Fibroblast of the conjunctiva (primary cell): Measurements from ENCODE around the gene ELOVL3.
"Not testable (repeated sequence)": the region's sequence is repeated elsewhere in the genome, so short reads cannot be mapped to it uniquely, and the experiment has no call there.

Source experiments
- DNase-seq: peaks from one replicate; pipeline ENCODE4 v3.0.0-alpha.2; 2010; ENCODE audit warnings: low read depth

The ELOVL3 gene

DNA sequence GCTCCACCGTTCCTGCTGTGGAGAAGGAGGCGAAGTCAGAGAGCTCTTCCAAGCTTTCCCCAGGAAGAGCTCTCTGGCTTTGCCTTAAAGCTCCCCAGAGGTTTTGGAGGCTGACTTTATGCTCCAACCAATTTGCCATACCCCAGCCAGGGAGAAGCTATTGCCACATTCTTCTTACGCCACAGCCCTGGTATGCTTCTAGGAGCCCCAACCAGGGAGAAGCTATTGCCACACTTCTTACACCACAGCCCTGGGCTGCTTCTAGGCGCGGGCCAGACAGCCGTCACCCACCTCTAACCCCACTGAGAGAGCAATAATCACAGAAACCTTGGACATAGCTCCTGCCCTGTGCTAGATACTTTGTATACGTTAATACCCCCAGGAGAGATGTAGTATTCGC, 951 bp downstream of the ELOVL3 start:
- peak; percentile 43 for DNase-seq

DNA sequence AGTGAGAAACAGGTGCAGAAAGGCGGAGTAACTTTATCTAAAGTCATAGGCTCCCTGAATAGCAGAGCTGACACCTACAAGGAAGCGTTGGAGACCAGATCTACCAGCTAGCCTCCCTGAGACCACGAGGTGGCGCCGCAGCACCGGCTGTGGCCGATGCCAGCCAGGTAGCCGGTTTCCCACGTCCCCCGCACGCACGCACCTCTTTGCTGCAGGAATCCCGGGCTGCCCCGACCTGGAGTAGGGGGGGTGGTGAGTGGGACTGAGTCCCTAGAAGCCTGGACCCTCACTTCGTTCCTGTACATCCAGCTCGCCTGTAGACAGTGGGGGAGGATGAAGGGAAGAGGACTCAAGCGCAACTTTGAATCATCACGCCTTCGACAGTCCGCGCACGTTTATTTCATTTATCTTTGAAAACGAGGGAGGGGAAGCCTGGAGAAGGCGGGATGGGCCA, 3.7 kb downstream of the ELOVL3 start:
- peak; percentile 50 for DNase-seq

DNA sequence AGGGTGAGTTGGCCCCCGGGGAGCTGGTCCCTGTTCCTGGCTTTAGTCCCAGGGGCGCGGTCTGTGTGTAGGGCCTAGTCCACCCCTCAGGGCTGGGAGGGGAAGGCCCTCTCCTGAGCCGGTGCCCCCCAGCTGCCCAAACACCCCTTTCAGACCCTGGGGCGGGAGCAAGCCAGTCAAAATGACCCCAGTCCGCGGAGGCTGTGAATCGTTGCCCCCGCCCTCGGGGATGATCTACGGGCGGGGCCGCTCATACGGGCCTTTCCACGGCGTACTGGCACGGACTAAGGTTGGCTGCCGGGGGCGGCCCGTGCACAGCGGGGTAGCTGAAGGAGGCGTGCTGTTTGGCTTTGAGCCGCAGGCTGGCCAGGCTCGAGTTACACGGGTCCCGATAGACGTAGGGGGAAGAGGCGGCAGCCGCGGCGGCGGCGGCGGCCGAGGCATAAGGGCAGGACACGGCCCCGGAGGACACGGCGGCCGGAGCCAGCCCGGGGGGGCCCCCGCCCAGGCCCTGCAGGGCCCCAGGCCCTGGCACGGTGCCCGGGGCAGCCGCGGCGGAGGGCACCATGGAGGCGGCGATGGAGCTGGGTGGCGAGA, 4.3 kb downstream of the ELOVL3 start:
- peak; percentile 55 for DNase-seq

DNA sequence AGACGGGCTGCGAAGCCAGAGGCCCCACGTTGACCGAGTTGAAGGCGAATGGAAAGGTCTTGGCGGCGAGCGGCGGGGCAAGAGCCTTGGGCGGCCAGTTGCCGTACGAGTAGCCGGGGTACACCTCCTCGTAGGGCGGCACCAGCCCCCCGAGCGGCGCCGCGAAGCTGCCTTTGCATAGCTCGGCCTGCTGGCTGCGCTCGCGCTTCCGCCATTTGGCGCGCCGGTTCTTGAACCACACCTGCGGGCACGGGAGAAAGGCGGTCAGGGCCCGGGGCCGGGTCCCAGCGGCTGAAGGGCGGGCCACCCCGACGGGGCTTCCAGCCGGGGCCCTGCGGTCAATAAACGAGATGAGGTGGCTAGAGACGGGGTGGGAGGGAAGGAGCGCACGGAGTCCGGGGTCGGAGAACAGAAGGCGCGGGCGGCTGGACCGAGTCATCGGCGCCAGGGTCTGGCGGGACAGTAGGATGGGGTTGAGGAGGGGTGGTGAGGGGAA, 4.8 kb downstream of the ELOVL3 start:
- no peak for DNase-seq

DNA sequence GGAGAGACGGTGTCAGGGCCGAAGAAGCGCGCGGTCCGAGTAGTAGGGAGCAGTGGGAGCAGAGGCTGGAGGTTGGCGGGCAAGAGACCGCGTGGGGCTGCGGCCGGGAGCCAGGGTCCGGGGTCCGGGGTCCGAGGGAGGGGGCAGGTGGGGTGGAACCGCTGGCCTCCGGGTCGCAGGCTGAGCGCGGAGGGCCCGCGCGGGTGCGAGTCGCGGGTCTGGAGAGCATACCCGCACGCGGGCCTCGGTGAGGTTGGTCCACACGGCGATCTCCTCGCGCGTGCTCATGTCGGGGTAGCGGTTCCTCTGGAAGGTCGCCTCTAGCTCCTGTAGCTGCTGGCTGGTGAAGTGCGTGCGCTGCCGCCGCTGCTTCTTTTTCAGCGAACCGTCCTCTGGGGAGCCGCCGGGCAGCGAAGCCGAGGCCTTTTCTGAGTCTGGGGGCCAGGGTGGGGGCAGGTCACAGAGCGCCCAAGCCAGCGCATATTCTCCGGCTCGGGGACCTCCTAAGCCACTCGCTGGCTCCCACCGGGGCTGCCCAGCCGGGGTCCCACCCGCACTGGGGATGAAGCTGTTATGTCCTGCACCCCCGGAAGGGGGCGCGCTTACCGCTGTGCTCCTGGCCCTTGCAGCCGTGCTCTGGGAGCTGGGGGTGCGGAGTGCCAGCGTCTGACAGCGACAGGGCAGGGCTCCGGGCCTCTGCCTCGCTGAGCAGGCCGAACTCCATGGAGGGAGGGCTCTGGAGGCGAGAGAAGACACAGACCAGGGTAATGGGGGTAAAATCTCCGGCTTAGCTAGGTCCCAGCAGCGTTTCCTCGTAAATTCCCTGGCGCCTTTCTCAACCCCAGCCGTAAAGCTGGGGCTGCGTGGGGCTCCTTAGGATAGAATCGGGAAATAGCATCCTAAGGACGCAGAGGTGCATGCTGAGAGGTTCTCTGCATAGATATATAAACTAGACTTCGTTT, 5.5 kb downstream of the ELOVL3 start:
- DNase-seq: no peak

DNA sequence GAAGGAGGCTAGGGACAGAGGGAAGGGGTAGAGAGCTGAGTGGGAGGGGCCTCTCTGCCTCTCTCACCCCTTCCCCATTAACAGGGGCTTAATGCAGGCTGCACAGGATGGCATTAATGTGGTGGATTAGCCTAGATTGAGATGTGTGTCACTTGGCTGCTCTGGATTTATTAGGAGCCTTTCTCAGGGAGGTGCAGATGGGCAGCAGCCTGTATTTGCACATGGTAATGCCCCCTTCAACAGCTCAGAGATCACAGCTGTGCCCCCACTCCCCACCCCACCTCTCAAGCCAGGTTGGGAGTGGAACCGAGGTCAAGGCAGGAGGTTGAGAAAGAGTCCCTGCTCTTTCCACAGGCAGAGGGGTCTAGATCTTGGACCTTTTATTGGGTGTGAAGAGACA, 7.9 kb downstream of the ELOVL3 start:
- no peak for DNase-seq

DNA sequence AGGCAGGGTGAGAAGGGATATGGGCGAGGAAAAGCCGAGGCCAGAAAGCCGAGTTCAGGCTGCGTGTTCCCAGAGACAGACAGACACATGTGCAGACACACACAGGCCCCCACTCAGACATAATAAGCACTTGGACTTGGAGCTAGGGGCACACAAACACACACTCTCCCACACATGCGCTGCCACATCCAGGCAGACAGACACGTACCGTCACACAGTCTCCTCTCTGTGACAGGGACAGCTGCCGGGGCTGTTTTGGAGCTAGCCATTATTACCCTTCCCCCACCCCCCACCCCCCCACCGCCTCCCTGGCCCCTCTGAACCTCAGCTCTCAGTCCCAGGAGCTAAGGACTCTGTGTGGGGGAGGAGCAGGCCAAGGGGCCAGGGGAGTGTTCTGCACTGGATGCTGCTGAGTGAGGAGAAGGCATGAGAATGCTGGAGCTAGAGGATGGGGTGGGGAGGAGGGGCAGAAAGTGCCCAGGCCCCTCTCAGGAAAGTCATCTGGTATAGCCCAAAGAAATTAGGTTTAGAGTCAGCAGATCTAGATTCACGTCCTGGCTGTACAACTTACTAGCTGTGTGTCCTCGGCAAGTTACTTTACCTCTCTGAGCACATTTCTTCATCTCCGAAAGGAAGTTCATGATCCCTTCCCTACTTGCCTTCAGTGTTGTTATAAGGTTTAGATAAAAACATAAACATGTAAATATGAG, 8.9 kb downstream of the ELOVL3 start:
- DNase-seq: no peak

DNA sequence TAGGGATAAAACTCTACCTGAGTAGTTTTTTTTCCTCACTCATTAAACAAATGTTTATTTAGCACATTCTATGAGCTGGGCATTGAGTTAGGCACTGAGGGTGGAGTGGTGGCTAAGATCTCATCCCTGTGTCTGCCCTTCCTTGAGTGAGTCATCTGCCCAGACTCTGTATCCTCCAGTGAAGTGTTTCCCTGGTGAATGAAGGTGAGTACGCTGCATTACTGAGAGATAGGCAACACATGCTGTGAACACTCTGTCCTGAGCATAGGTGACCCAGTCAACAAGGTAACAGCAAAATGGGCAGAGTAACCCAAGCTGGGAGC, 9.5 kb downstream of the ELOVL3 start:
- DNase-seq: no peak

DNA sequence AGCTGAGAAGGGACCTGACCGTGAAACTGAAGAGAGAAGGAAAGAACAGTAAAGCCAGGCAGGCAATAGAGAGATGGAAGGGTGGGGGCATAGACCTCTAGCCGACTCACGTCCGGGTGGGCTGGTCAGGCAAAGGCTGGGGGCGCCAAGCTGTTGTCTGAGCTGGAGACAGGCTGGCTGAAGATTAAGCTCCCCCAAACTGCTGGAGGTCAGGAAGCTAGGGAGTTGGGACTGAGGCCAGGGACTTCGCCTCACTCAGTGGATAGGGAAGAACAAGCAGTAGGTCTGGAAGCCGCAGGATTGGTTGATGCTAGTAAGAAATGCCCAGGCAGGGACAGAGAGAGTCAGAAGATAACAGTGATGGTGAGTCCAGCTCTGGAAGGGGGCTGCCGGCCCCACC, 9.9 kb downstream of the ELOVL3 start:
- DNase-seq: no peak

DNA sequence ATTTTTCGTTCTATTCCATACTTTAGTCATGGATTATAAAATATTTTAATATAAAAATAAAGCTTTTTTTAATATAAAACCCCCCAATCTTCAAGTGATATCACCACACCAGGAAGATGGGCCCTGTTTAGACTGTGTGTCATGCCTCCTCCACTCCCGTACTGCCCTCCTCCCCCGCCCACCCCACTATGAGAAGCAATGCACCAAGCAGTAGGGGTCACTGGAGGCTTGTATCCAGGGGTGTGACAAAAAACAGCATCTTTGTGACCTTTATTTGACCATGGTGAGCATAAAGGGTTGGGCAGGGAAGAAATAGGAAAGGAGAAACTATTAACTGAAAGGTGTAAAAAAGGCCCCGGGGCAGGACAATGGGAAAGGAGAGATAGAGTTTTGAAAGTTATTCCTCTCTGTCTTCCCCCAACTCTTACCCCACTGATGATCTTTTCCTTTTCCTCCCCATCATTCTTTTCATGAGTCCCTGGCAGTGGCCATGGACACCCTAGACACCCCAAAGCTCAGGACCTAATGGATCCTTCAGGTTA, 11.7 kb downstream of the ELOVL3 start:
- no peak for DNase-seq

DNA sequence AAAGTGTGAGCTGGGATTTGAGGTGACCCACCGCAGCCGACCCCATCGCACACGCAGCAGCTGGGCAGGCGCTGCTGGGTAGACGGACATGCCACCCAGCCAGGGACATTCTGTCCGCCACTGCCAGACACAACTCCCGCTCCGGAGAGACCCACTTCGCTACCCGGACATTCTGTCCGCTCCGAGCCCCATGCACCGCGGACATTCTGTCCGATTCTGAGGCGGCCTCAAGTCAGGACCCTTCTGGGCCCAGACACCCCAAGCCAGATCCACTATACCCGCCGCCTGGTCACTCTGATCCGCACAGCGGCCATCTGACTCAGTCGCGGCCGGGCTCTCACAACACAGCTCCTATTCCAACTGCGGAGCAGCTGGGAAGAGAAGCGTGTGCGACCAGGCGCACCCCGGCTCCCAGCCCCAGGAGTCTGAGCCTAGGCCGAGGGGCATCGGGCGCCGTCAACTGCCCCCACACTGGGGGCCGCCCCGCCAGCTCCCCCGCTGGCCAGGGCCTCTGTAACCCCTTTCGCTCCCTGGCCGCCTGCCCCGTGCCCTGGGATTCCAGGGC, 14.4 kb downstream of the ELOVL3 start:
- DNase-seq: no peak

DNA sequence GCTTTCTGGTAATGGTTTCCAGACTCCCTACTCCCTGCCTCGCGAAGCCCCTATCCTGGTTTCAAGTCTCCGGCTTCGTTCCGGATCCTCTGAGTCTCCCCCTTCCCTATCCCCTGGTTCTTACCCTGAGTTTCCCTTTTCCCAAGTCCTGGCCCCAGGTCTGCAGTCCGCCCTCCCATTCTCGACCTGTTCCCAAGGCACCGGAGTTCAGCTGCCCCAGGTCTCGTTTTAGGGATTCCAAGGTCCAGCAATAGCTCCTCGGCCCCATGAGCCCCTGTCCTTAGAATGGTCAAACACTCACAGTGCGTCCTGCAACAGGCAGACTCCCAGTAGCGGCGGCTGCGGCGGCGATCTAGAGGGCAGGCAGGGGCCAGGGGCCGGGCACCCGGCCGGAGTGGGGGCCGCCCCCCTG, 14.9 kb downstream of the ELOVL3 start:
- no peak for DNase-seq

DNA sequence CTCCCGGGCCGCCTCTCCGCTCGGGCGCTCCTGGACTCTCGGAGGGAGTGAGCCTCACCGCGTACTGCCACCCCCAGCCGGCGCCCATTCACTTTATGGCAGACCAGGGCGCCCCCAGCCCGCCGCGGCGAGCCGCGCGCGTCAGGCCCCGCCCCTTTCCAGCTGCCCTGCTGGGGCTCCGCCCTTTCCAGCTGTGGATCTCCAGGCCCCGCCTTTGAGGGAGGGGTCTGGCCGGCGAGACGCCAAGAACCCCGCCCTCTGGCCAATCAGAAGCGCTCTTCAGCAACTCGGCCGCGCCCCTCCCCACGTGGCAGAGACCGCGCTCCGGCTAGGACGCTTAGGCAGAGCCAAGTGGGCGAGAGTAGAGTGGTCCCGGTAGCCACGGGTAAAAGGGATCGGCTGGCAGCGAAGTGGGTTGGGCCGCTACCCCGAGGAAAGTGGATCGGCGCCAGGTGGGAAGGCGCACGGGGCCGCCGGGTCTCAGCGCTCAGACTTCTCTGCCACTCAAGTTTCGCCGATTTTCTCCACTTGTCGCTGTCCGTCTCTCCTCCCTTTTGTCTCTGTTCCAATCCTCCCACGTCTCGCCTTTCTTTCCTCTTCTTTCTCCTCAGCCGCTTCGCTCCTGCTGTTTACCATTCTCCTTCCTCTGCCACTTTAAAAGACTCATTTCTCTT, 15.5 kb downstream of the ELOVL3 start, which contains the start of gene PITX3:
TSS of gene PITX3 (minus strand) at position 69 of the 674 bp plus-strand sequence. CDS start 9,432 bp downstream, outside the sequence.
- DNase-seq: peak; percentile 86

DNA sequence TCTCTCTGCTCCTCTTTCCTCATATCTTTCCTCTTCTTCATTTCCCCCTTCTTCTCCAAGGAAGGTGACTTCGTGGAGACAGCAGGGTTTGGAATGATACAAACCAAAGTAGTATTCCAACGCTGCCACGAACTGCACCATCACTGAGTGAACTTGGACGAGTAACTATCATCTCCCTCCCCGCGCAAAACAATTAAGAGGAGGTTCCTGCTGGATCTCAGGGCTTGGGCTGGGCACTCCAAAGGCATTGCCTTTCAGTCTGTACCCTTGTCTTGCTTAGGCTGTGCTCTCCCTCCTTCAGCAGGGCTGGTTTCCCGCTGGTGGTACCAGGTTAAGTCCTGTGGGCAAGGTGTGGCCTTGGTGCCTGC, 16.0 kb downstream of the ELOVL3 start:
- no peak for DNase-seq

DNA sequence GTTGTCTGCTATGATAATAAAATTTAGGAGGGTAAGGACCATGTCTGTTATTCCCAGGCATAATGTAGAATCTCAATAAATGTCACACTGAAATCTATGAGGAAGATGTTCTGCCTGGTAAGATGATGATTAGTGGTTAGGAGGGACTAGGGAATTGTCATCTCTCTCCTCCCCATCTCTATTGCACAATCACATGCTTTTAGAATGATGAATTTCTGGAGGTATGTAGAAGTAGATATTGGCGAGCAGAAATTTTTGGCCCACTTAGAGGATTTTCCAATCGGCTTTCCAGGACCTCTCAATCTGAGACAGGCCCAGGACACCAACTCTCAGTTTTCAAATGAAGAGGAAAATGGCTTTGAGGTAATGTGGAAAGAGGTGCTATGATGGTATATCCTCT, 17.2 kb downstream of the ELOVL3 start:
- no peak for DNase-seq

DNA sequence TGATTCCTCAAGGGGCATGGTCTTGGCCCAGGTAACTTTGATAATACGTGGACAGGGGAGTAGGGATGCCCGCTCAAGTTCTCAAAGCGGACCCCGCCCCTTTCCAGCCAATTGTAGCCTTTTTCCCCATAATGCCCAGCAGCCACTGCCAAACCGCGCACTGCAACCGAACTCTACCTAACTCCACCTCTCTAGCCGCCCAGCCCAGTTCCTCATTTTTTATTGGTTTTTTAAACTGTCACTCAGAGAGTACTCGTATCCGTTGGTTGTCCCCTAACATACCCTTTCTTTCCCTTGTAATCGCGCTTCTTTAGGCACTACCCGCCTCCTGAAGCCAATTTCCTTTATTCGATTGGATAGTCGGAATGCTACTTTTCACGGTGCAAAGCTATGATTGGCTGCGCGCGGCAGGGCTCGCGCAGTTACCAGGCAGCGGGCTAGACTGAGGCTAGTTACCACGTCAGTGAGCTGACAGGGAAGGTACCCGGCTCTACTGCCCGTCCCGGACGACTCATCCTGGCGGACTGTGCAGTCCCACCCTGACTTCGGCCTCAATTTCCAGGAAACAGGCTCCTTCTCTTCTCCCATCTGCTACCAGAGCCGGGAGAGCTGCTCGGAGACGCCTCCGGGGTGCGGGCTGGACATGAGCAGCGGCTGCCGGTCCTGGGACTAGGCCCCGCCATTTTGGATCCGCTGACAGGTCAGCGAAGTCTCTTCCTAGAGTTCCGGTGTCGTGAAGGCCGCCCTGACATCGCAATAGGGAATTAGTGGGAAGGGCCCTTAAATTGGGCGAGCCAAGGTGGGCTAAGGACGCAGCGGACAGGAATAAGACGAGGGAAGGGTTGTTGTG, 19.2 kb downstream of the ELOVL3 start, which contains the start of gene GBF1:
TSS of gene GBF1 (plus strand) at position 451 of the 850 bp plus-strand sequence. CDS start 13,407 bp downstream, outside the sequence.
- DNase-seq: peak; percentile 99

DNA sequence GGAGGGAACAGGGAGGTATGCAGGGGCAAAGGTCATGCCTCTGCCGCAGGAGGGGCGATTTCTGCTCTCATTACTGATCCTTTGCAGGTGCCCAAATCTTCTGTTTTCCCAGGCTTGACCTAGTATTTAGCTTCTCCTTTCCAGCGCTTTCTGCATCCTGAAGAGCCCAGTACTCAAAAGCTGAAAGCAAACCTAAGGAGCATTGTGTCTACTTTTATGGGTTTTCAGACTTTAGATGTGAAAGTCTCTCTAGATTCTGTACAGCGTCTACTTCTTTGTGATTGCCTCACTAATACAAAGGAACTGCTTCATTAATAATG, 19.8 kb downstream of the ELOVL3 start:
- no peak for DNase-seq

DNA sequence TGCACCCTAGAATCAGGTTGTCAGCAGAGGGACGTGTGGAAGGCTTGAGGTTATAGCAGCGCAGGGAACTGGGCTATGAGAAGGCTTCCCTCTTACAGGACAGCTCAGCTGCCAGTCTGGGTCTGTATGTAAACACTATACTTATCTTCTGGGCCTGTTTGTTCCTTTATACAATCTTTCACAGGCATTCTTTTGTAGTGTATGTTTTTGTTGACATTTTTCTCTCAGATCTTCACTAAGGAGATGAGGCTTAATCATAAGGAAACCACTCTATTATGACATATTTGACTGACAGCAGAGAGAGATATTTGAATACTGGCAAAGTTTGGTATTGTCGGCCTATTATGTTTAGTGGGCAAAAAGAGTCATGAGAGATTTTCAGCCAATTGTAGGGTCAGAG, 20.2 kb downstream of the ELOVL3 start:
- no peak for DNase-seq

DNA sequence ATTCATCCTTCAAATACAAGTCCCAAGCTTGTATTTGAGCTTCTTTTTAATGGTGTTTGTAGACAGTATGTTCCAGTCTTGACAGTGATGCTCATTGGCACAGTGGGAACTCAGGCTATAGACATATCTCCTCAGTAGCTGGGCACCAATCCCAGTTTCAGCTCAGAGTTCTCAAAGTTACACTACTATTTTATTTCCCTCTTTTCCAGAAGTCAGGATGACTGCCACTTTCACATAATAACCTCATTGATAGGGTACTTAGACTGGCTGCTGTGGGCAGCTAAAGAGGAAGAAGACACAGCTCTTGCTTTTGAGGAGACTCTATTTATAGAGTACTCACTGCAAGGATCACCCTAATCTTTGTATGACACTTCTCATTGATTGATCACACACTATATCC, 21.6 kb downstream of the ELOVL3 start:
- DNase-seq: no peak

DNA sequence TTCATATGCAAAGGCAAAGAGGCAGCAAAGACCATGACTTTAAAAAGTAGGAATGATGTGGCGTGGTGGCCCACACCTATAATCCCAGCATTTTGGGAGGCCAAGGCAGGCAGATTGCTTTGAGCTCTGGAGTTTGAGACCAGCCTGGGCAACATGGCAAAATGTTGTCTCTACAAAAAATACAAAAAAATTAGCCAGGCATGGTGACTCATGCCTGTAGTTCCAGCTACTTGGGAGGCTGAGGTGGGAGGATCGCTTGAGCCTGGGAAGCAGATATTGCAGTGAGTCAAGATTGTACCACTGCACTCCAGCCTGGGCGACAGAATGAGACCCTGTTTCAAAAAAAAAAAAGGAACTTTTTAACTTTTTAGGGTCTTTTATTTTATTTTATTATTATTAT, 26.4 kb downstream of the ELOVL3 start:
- DNase-seq: not testable (repeated sequence)

DNA sequence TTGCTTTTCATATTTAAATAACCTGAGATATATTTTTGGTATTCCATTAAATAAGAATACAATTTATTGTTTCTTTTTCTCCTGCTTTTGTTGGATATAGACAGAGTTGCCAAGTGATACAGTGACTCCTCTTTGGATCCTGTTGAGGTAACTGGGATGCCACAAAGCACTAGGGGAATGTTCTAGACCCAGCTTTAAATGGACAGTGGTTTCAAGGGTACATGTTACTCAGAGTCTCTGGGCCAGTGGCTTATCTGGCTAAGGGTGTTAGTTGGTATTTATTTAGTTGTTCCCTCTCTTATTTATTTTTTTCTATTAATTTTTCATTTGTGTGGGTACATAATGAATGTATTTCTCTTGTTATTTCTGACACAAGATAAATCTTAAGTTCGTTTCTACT, 28.3 kb downstream of the ELOVL3 start:
- DNase-seq: no peak
